ENCODE data around the gene FBXL7.

Gene FBXL7

GRCh38 chr5:15571618-15572017 is 71.6 kb downstream of the FBXL7 start:
- Histone ChIP-seq H3K4me2 (no peak overlapping the region), H3K4me1 (no peaks in the 10 kb centered on the region), H3K4me3 (no peak overlapping the region), H3K9ac (no peak overlapping the region), H4K20me1 (no peaks in the 10 kb centered on the region), H3K27ac (no peak overlapping the region), H3K9me3 (no peaks in the 10 kb centered on the region), H3K27me3 (no peaks in the 10 kb centered on the region), H3K36me3 (no peaks in the 10 kb centered on the region)
- TF ChIP-seq Cebpa-rat (IDR thresholded peaks at IDR 0.05) = no peak

- no peaks in the 10 kb centered on the region for H3K27me3 ChIP-seq
- H3K9ac ChIP-seq = no peak overlapping the region
- no peak overlapping the region for H3K4me2 ChIP-seq
- H3K9me3 ChIP-seq = no peaks in the 10 kb centered on the region
- no peaks in the 10 kb centered on the region for H3K36me3 ChIP-seq
- H3K4me1 ChIP-seq = no peaks in the 10 kb centered on the region
- no peak overlapping the region for H3K4me3 ChIP-seq
- TF ChIP-seq Cebpa-rat (IDR thresholded peaks at IDR 0.05) = no peak
- H3K27ac ChIP-seq = no peak overlapping the region
- H4K20me1 ChIP-seq = no peaks in the 10 kb centered on the region
Observed at GRCh38 chr5:15573590-15573989, 73.6 kb downstream of the FBXL7 start.

- Histone ChIP-seq H3K9ac (no peak overlapping the region), H3K36me3 (no peaks in the 10 kb centered on the region), H3K27me3 (no peaks in the 10 kb centered on the region), H3K4me3 (no peak overlapping the region), H3K4me1 (no peaks in the 10 kb centered on the region), H3K9me3 (no peaks in the 10 kb centered on the region), H3K4me2 (no peak overlapping the region), H4K20me1 (no peaks in the 10 kb centered on the region), H3K27ac (no peak overlapping the region)
- TF ChIP-seq Cebpa-rat (IDR thresholded peaks at IDR 0.05) = no peak
Observed at GRCh38 chr5:15574128-15574527, 74.1 kb downstream of the FBXL7 start.

- no peaks in the 10 kb centered on the region for H3K27me3 ChIP-seq
- H3K4me3 ChIP-seq = no peak overlapping the region
- H3K27ac ChIP-seq = no peak overlapping the region
- no peaks in the 10 kb centered on the region for H4K20me1 ChIP-seq
- no peak overlapping the region for H3K9ac ChIP-seq
- H3K4me2 ChIP-seq = no peak overlapping the region
- no peaks in the 10 kb centered on the region for H3K9me3 ChIP-seq
- H3K4me1 ChIP-seq = no peaks in the 10 kb centered on the region
- H3K36me3 ChIP-seq = no peaks in the 10 kb centered on the region
- TF ChIP-seq Cebpa-rat (IDR thresholded peaks at IDR 0.05) = no peak
Observed at GRCh38 chr5:15574806-15575325, 74.9 kb downstream of the FBXL7 start.

GRCh38 chr5:15575666-15576065 is 75.7 kb downstream of the FBXL7 start:
- H3K4me2 ChIP-seq = no peak overlapping the region
- H3K9me3 ChIP-seq = no peaks in the 10 kb centered on the region
- no peaks in the 10 kb centered on the region for H3K36me3 ChIP-seq
- H4K20me1 ChIP-seq = no peaks in the 10 kb centered on the region
- no peak overlapping the region for H3K27ac ChIP-seq
- H3K9ac ChIP-seq = no peak overlapping the region
- H3K4me3 ChIP-seq = no peak overlapping the region
- no peak for TF ChIP-seq Cebpa-rat (IDR thresholded peaks at IDR 0.05)
- H3K4me1 ChIP-seq = no peaks in the 10 kb centered on the region
- H3K27me3 ChIP-seq = no peaks in the 10 kb centered on the region

GRCh38 chr5:15577132-15577531 is 77.2 kb downstream of the FBXL7 start:
- Histone ChIP-seq H4K20me1 (no peaks in the 10 kb centered on the region), H3K27ac (no peak overlapping the region)
- TF ChIP-seq Cebpa-rat (IDR thresholded peaks at IDR 0.05) = no peak

GRCh38 chr5:15577831-15578230 is 77.9 kb downstream of the FBXL7 start:
- Histone ChIP-seq H3K4me3 (no peak overlapping the region), H3K27ac (no peak overlapping the region), H3K4me1 (no peaks in the 10 kb centered on the region), H3K27me3 (no peaks in the 10 kb centered on the region), H3K36me3 (no peaks in the 10 kb centered on the region), H4K20me1 (no peaks in the 10 kb centered on the region), H3K4me2 (no peak overlapping the region), H3K9ac (no peak overlapping the region), H3K9me3 (no peaks in the 10 kb centered on the region)
- no peak for TF ChIP-seq Cebpa-rat (IDR thresholded peaks at IDR 0.05)

More at GRCh38 chr5:15577132-15577531, 77.2 kb downstream of the FBXL7 start:
- Histone ChIP-seq H3K4me1 (no peaks in the 10 kb centered on the region), H3K9ac (no peak overlapping the region), H3K9me3 (no peaks in the 10 kb centered on the region), H3K4me2 (no peak overlapping the region), H3K4me3 (no peak overlapping the region), H3K27me3 (no peaks in the 10 kb centered on the region), H3K36me3 (no peaks in the 10 kb centered on the region)

- peaks cover 11% of the 10 kb centered on the region for H3K9me3 ChIP-seq
- TF ChIP-seq Cebpa-rat (IDR thresholded peaks at IDR 0.05) = no peak
- H3K4me1 ChIP-seq = no peaks in the 10 kb centered on the region
- no peaks in the 10 kb centered on the region for H4K20me1 ChIP-seq
- no peaks in the 10 kb centered on the region for H3K27me3 ChIP-seq
- H3K27ac ChIP-seq = no peak overlapping the region
- no peak overlapping the region for H3K9ac ChIP-seq
- no peak overlapping the region for H3K4me2 ChIP-seq
- H3K4me3 ChIP-seq = no peak overlapping the region
- no peaks in the 10 kb centered on the region for H3K36me3 ChIP-seq
Observed at GRCh38 chr5:15579193-15579990, 79.4 kb downstream of the FBXL7 start.

- H4K20me1 ChIP-seq = no peaks in the 10 kb centered on the region
- no peak for TF ChIP-seq Cebpa-rat (IDR thresholded peaks at IDR 0.05)
- H3K4me2 ChIP-seq = no peak overlapping the region
- H3K36me3 ChIP-seq = no peaks in the 10 kb centered on the region
- no peaks in the 10 kb centered on the region for H3K4me1 ChIP-seq
- no peak overlapping the region for H3K27ac ChIP-seq
- no peak overlapping the region for H3K4me3 ChIP-seq
- peaks cover 18% of the 10 kb centered on the region for H3K9me3 ChIP-seq
- H3K9ac ChIP-seq = no peak overlapping the region
- H3K27me3 ChIP-seq = no peaks in the 10 kb centered on the region
Observed at GRCh38 chr5:15584528-15584927, 84.5 kb downstream of the FBXL7 start.

GRCh38 chr5:15585128-15585527 is 85.1 kb downstream of the FBXL7 start:
- no peak for TF ChIP-seq Cebpa-rat (IDR thresholded peaks at IDR 0.05)
- no peaks in the 10 kb centered on the region for H3K4me1 ChIP-seq
- peaks cover 18% of the 10 kb centered on the region for H3K9me3 ChIP-seq
- no peak overlapping the region for H3K27ac ChIP-seq
- H3K9ac ChIP-seq = no peak overlapping the region
- no peaks in the 10 kb centered on the region for H3K27me3 ChIP-seq
- no peak overlapping the region for H3K4me2 ChIP-seq
- no peak overlapping the region for H3K4me3 ChIP-seq
- H3K36me3 ChIP-seq = no peaks in the 10 kb centered on the region
- H4K20me1 ChIP-seq = no peaks in the 10 kb centered on the region
